Choroid plexus epithelial cell (primary cell): Measurements from ENCODE around the gene ARHGEF26.
A peak's percentile ranks its signal among the peaks of the same experiment; 100 is the strongest.

Experiments
- DNase-seq: peaks from one replicate; pipeline ENCODE4 v3.0.0-alpha.2; 2010; ENCODE audit warnings: low read depth
- H3K4me3 ChIP-seq: 2 replicates; pipeline ENCODE4 v1.5.1; 2011; ENCODE audit warnings: low read depth, mild to moderate bottlenecking, control low read depth, low read length, moderate library complexity
- CTCF ChIP-seq: conservative IDR thresholded peaks from 2 replicates; pipeline ENCODE4 v1.5.1; 2011; ENCODE audit warnings: low read depth, mild to moderate bottlenecking, control low read depth, inconsistent platforms, low read length, moderate library complexity

Gene ARHGEF26

GRCh38 chr3:154193000-154193615, 71.9 kb downstream of the ARHGEF26 start:
- TF ChIP-seq CTCF: no peak
- no peak overlapping the region for H3K4me3 ChIP-seq
- DNase-seq: peak; percentile 59

GRCh38 chr3:154194877-154195276, 73.7 kb downstream of the ARHGEF26 start:
- no peak for DNase-seq
- no peak for TF ChIP-seq CTCF
- no peak overlapping the region for H3K4me3 ChIP-seq

GRCh38 chr3:154195620-154196356, 74.6 kb downstream of the ARHGEF26 start:
- no peak overlapping the region for H3K4me3 ChIP-seq
- no peak for TF ChIP-seq CTCF
- DNase-seq: no peak

- no peak for DNase-seq
- H3K4me3 ChIP-seq: no peak overlapping the region
- no peak for TF ChIP-seq CTCF
Measured at GRCh38 chr3:154197751-154198150, 76.6 kb downstream of the ARHGEF26 start.

- no peak for TF ChIP-seq CTCF
- no peak overlapping the region for H3K4me3 ChIP-seq
- DNase-seq: no peak
Measured at GRCh38 chr3:154209499-154209898, 88.3 kb downstream of the ARHGEF26 start.

- no peak for DNase-seq
- H3K4me3 ChIP-seq: no peak overlapping the region
- no peak for TF ChIP-seq CTCF
Measured at GRCh38 chr3:154210986-154211385, 89.8 kb downstream of the ARHGEF26 start.

GRCh38 chr3:154214306-154214705, 93.1 kb downstream of the ARHGEF26 start:
- TF ChIP-seq CTCF: no peak
- no peak overlapping the region for H3K4me3 ChIP-seq
- DNase-seq: no peak
